ENCODE results near the gene CATSPER1.

Gene CATSPER1

GRCh38 chr11:66050581-66051231 is 24.4 kb upstream of the CATSPER1 start:
- peak overlapping the region; percentile 96 for H3K4me3 ChIP-seq (ENCODE audit: low read depth, low read length)
- H3K9ac ChIP-seq (ENCODE audit: low read depth, low read length), result peak overlapping the region; percentile 92
- peaks cover 16% of the 10 kb centered on the region for H3K36me3 ChIP-seq (ENCODE audit: control insufficient read depth, insufficient read depth, low read length)
- peaks cover 11% of the 10 kb centered on the region for H3K4me1 ChIP-seq (ENCODE audit: control insufficient read depth, insufficient read depth, low read length)
- no peaks in the 10 kb centered on the region for H3K9me3 ChIP-seq (ENCODE audit: control insufficient read depth, insufficient read depth, low read length)
- no peaks in the 10 kb centered on the region for H3K27me3 ChIP-seq (ENCODE audit: control insufficient read depth, insufficient read depth, low read length)

GRCh38 chr11:66048547-66049323 is 22.5 kb upstream of the CATSPER1 start, which contains the start of gene GAL3ST3:
Gene GAL3ST3 (minus strand): TSS chr11:66049161. CDS start chr11:66045415, 3,746 bp downstream.
- H3K4me3 ChIP-seq (ENCODE audit: low read depth, low read length), result peak within 1 kb of the TSS; percentile 81
- peak within 1 kb of the TSS; percentile 26 for H3K9ac ChIP-seq (ENCODE audit: low read depth, low read length)
- H3K9me3 ChIP-seq (ENCODE audit: control insufficient read depth, insufficient read depth, low read length), result no peaks in the 10 kb centered on the region
- H3K4me1 ChIP-seq (ENCODE audit: control insufficient read depth, insufficient read depth, low read length), result peaks cover 15% of the 10 kb centered on the region
- no peaks in the 10 kb centered on the region for H3K27me3 ChIP-seq (ENCODE audit: control insufficient read depth, insufficient read depth, low read length)
- H3K36me3 ChIP-seq (ENCODE audit: control insufficient read depth, insufficient read depth, low read length), result peaks cover 5% of the 10 kb centered on the region

GRCh38 chr11:66047541-66048365 is 21.5 kb upstream of the CATSPER1 start:
- peak overlapping the region; percentile 81 for H3K4me3 ChIP-seq (ENCODE audit: low read depth, low read length)
- H3K9me3 ChIP-seq (ENCODE audit: control insufficient read depth, insufficient read depth, low read length), result no peaks in the 10 kb centered on the region
- no peaks in the 10 kb centered on the region for H3K27me3 ChIP-seq (ENCODE audit: control insufficient read depth, insufficient read depth, low read length)
- H3K4me1 ChIP-seq (ENCODE audit: control insufficient read depth, insufficient read depth, low read length), result peaks cover 11% of the 10 kb centered on the region
- peaks cover 10% of the 10 kb centered on the region for H3K36me3 ChIP-seq (ENCODE audit: control insufficient read depth, insufficient read depth, low read length)
- H3K9ac ChIP-seq (ENCODE audit: low read depth, low read length), result no peak overlapping the region

GRCh38 chr11:66046901-66047300 is 20.6 kb upstream of the CATSPER1 start:
- Histone ChIP-seq H3K9ac (ENCODE audit: low read depth, low read length) (no peak overlapping the region), H3K27me3 (ENCODE audit: control insufficient read depth, insufficient read depth, low read length) (no peaks in the 10 kb centered on the region), H3K4me1 (ENCODE audit: control insufficient read depth, insufficient read depth, low read length) (peaks cover 11% of the 10 kb centered on the region), H3K4me3 (ENCODE audit: low read depth, low read length) (no peak overlapping the region), H3K9me3 (ENCODE audit: control insufficient read depth, insufficient read depth, low read length) (no peaks in the 10 kb centered on the region), H3K36me3 (ENCODE audit: control insufficient read depth, insufficient read depth, low read length) (peaks cover 12% of the 10 kb centered on the region)

- H3K4me3 ChIP-seq (ENCODE audit: low read depth, low read length), result no peak overlapping the region
- no peak overlapping the region for H3K9ac ChIP-seq (ENCODE audit: low read depth, low read length)
Measured at GRCh38 chr11:66045177-66045639, 18.9 kb upstream of the CATSPER1 start.

GRCh38 chr11:66044757-66045156 is 18.5 kb upstream of the CATSPER1 start:
- H3K27me3 ChIP-seq (ENCODE audit: control insufficient read depth, insufficient read depth, low read length), result no peaks in the 10 kb centered on the region
- H3K4me1 ChIP-seq (ENCODE audit: control insufficient read depth, insufficient read depth, low read length), result peaks cover 8% of the 10 kb centered on the region
- H3K9me3 ChIP-seq (ENCODE audit: control insufficient read depth, insufficient read depth, low read length), result no peaks in the 10 kb centered on the region
- H3K36me3 ChIP-seq (ENCODE audit: control insufficient read depth, insufficient read depth, low read length), result peaks cover 15% of the 10 kb centered on the region
- H3K4me3 ChIP-seq (ENCODE audit: low read depth, low read length), result no peak overlapping the region
- H3K9ac ChIP-seq (ENCODE audit: low read depth, low read length), result no peak overlapping the region

More at GRCh38 chr11:66045177-66045639, 18.9 kb upstream of the CATSPER1 start:
- Histone ChIP-seq H3K9me3 (ENCODE audit: control insufficient read depth, insufficient read depth, low read length) (no peaks in the 10 kb centered on the region), H3K36me3 (ENCODE audit: control insufficient read depth, insufficient read depth, low read length) (peaks cover 15% of the 10 kb centered on the region), H3K4me1 (ENCODE audit: control insufficient read depth, insufficient read depth, low read length) (peaks cover 8% of the 10 kb centered on the region), H3K27me3 (ENCODE audit: control insufficient read depth, insufficient read depth, low read length) (no peaks in the 10 kb centered on the region)

- no peaks in the 10 kb centered on the region for H3K27me3 ChIP-seq (ENCODE audit: control insufficient read depth, insufficient read depth, low read length)
- no peak overlapping the region for H3K9ac ChIP-seq (ENCODE audit: low read depth, low read length)
- H3K4me1 ChIP-seq (ENCODE audit: control insufficient read depth, insufficient read depth, low read length), result peaks cover 4% of the 10 kb centered on the region
- no peaks in the 10 kb centered on the region for H3K9me3 ChIP-seq (ENCODE audit: control insufficient read depth, insufficient read depth, low read length)
- H3K4me3 ChIP-seq (ENCODE audit: low read depth, low read length), result no peak overlapping the region
- peaks cover 15% of the 10 kb centered on the region for H3K36me3 ChIP-seq (ENCODE audit: control insufficient read depth, insufficient read depth, low read length)
Measured at GRCh38 chr11:66042996-66043906, 17.0 kb upstream of the CATSPER1 start.

- Histone ChIP-seq H3K9ac (ENCODE audit: low read depth, low read length) (no peak overlapping the region), H3K4me3 (ENCODE audit: low read depth, low read length) (no peak overlapping the region), H3K36me3 (ENCODE audit: control insufficient read depth, insufficient read depth, low read length) (peaks cover 15% of the 10 kb centered on the region), H3K27me3 (ENCODE audit: control insufficient read depth, insufficient read depth, low read length) (no peaks in the 10 kb centered on the region), H3K4me1 (ENCODE audit: control insufficient read depth, insufficient read depth, low read length) (peaks cover 4% of the 10 kb centered on the region), H3K9me3 (ENCODE audit: control insufficient read depth, insufficient read depth, low read length) (no peaks in the 10 kb centered on the region)
Measured at GRCh38 chr11:66042227-66042995, 16.1 kb upstream of the CATSPER1 start.

- no peaks in the 10 kb centered on the region for H3K9me3 ChIP-seq (ENCODE audit: control insufficient read depth, insufficient read depth, low read length)
- H3K4me3 ChIP-seq (ENCODE audit: low read depth, low read length), result no peak overlapping the region
- H3K36me3 ChIP-seq (ENCODE audit: control insufficient read depth, insufficient read depth, low read length), result peaks cover 15% of the 10 kb centered on the region
- H3K9ac ChIP-seq (ENCODE audit: low read depth, low read length), result no peak overlapping the region
- no peaks in the 10 kb centered on the region for H3K27me3 ChIP-seq (ENCODE audit: control insufficient read depth, insufficient read depth, low read length)
- H3K4me1 ChIP-seq (ENCODE audit: control insufficient read depth, insufficient read depth, low read length), result peaks cover under 1% of the 10 kb centered on the region
Measured at GRCh38 chr11:66039765-66040164, 13.5 kb upstream of the CATSPER1 start.

GRCh38 chr11:66037327-66037726 is 11.0 kb upstream of the CATSPER1 start:
- H3K9me3 ChIP-seq (ENCODE audit: control insufficient read depth, insufficient read depth, low read length), result no peaks in the 10 kb centered on the region
- H3K36me3 ChIP-seq (ENCODE audit: control insufficient read depth, insufficient read depth, low read length), result peaks cover 7% of the 10 kb centered on the region
- no peaks in the 10 kb centered on the region for H3K27me3 ChIP-seq (ENCODE audit: control insufficient read depth, insufficient read depth, low read length)
- H3K9ac ChIP-seq (ENCODE audit: low read depth, low read length), result no peak overlapping the region
- H3K4me3 ChIP-seq (ENCODE audit: low read depth, low read length), result no peak overlapping the region
- no peaks in the 10 kb centered on the region for H3K4me1 ChIP-seq (ENCODE audit: control insufficient read depth, insufficient read depth, low read length)

All from iPS-15b (cell line).